BLaER1 (cell line): ENCODE measurements around the gene MAPK10.
A peak's percentile ranks its signal among the peaks of the same experiment; 100 is the strongest.

Experiments
- H3K27ac ChIP-seq: shearing (Covaris generic); formaldehyde crosslinking; 2 replicates; pipeline ENCODE4 v1.8.1; 2022
- H3K27me3 ChIP-seq: shearing (Covaris generic); formaldehyde crosslinking; 2 replicates; pipeline ENCODE4 v1.8.1; 2022
- H3K36me3 ChIP-seq: shearing (Covaris generic); formaldehyde crosslinking; 2 replicates; pipeline ENCODE4 v1.8.1; 2022
- H3K4me1 ChIP-seq: shearing (Covaris generic); formaldehyde crosslinking; 2 replicates; pipeline ENCODE4 v1.8.1; 2022
- H3K4me2 ChIP-seq: shearing (Covaris generic); formaldehyde crosslinking; 2 replicates; pipeline ENCODE4 v1.8.1; 2022
- H3K4me3 ChIP-seq: shearing (Covaris generic); formaldehyde crosslinking; 2 replicates; pipeline ENCODE4 v1.8.1; 2022
- H3K9ac ChIP-seq: shearing (Covaris generic); formaldehyde crosslinking; 2 replicates; pipeline ENCODE4 v1.8.1; 2022
- H3K9me3 ChIP-seq: shearing (Covaris generic); formaldehyde crosslinking; 2 replicates; pipeline ENCODE4 v1.8.1; 2022
- H4K20me1 ChIP-seq: shearing (Covaris generic); formaldehyde crosslinking; 2 replicates; pipeline ENCODE4 v1.8.1; 2022
- Cebpa-rat ChIP-seq: shearing (Covaris generic); IDR thresholded peaks from 2 replicates; pipeline ENCODE4 v1.8.1; 2022

Gene MAPK10

DNA sequence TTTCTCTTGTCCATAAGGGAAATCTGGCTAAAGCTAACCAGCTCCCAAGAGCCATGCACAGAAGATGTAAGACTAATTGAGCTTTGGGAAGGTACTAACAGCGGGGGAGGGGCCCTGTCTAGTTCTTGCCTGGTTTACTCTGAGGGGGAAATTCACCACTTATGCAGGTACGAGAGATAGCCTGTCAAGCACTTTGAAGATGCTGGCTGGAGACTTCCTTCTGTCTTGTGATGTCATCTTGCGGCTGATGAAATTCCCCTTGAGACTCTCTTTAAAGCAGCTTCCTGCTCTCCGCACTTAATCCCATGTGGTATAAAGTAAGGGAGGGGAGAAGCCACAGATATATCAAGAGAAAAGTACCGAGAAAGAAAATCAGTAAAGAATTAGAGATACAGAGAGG is 345.3 kb downstream of the MAPK10 start:
- H3K4me3 ChIP-seq: no peak overlapping the region
- no peaks in the 10 kb centered on the region for H4K20me1 ChIP-seq
- no peaks in the 10 kb centered on the region for H3K36me3 ChIP-seq
- H3K27ac ChIP-seq: no peak overlapping the region
- H3K9me3 ChIP-seq: no peaks in the 10 kb centered on the region
- H3K4me1 ChIP-seq: peaks cover 19% of the 10 kb centered on the region
- no peak for TF ChIP-seq Cebpa-rat
- H3K27me3 ChIP-seq: no peaks in the 10 kb centered on the region
- no peak overlapping the region for H3K9ac ChIP-seq
- peak overlapping the region; percentile 67 for H3K4me2 ChIP-seq

DNA sequence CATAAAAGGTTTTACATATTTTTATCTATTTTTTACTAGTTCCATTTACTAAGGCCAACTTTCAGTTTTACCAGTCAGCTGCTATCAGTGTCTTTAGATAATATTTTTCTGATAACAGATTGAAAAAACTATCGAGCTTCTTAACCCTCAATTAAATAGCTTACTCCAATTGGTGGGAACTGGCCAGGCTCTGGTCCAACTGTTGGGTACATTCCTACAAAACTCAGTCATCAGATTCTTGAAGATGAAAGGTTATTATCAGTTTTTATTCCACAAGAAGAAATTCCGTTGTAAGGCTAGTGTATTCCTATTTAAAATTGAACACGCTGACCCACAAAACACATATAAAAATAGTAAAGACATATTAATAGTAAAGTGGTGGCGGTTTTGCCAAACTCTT is 346.2 kb downstream of the MAPK10 start:
- H4K20me1 ChIP-seq: no peaks in the 10 kb centered on the region
- H3K27me3 ChIP-seq: no peaks in the 10 kb centered on the region
- H3K9ac ChIP-seq: no peak overlapping the region
- no peaks in the 10 kb centered on the region for H3K36me3 ChIP-seq
- TF ChIP-seq Cebpa-rat: no peak
- H3K9me3 ChIP-seq: no peaks in the 10 kb centered on the region
- no peak overlapping the region for H3K27ac ChIP-seq
- no peak overlapping the region for H3K4me2 ChIP-seq
- H3K4me1 ChIP-seq: peaks cover 19% of the 10 kb centered on the region
- no peak overlapping the region for H3K4me3 ChIP-seq

DNA sequence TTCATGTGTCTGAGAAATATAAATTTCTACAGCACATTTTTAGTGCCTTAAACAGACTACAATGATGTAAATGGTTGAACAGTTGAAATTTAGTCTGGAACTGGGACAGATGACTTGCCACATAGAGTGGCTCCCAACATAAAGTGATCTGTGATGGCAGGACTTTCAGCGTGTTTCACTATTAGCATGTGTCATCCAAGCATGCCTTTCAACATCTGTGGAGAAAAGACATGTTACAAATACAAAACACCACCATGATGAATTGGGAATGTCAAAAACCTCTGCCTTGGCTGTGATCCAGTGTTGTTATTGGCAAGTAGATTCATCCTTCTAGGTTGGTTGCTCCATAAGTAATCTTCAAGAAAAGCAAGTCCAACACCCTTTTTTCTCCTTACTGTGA is 348.7 kb downstream of the MAPK10 start:
- no peak overlapping the region for H3K27ac ChIP-seq
- no peak for TF ChIP-seq Cebpa-rat
- H4K20me1 ChIP-seq: no peaks in the 10 kb centered on the region
- no peaks in the 10 kb centered on the region for H3K9me3 ChIP-seq
- H3K9ac ChIP-seq: no peak overlapping the region
- peaks cover 19% of the 10 kb centered on the region for H3K4me1 ChIP-seq
- H3K4me3 ChIP-seq: no peak overlapping the region
- H3K27me3 ChIP-seq: no peaks in the 10 kb centered on the region
- H3K4me2 ChIP-seq: no peak overlapping the region
- no peaks in the 10 kb centered on the region for H3K36me3 ChIP-seq

DNA sequence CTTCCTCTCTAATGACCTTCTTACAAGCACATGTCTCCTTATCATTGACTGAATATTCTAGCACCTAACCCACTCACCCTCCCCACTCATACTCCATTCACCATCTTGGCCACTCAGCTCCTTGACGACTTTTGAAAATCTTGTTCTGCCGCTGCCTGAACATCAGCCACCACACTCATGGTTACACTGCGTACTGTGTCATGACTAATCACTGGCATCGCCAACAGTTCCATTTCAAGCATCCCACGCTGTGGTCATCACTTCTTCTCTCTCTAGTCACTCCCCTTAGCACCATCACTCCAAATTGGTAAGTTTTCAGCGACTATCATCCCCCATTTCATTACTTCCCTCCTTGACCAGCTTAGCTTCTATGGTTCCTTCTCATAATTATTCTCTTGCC is 352.8 kb downstream of the MAPK10 start:
- H3K9me3 ChIP-seq: no peaks in the 10 kb centered on the region
- no peak for TF ChIP-seq Cebpa-rat
- no peaks in the 10 kb centered on the region for H4K20me1 ChIP-seq
- H3K4me3 ChIP-seq: no peak overlapping the region
- no peaks in the 10 kb centered on the region for H3K36me3 ChIP-seq
- H3K27ac ChIP-seq: no peak overlapping the region
- no peaks in the 10 kb centered on the region for H3K27me3 ChIP-seq
- no peak overlapping the region for H3K9ac ChIP-seq
- no peaks in the 10 kb centered on the region for H3K4me1 ChIP-seq
- no peak overlapping the region for H3K4me2 ChIP-seq

DNA sequence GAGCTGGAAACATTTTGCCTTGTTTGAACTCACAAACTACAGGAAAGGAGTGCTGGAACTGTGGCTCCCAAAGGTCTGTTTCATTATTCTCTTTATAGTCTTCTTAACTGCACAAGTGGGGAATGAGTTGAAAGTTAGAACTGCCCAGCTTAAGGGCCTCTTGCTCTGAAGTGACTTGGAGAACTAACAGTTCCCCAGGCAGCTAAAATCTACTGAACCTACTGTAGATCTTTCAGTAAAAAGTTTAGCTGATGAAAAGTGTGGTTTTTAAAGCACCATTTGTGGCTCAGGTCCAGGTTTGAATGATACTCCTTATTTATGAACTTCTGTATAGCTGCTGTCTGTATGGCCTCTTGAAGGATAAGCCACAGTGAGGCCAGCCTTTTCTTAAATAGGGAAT is 353.8 kb downstream of the MAPK10 start:
- no peaks in the 10 kb centered on the region for H3K36me3 ChIP-seq
- no peak overlapping the region for H3K9ac ChIP-seq
- no peaks in the 10 kb centered on the region for H3K27me3 ChIP-seq
- no peak overlapping the region for H3K27ac ChIP-seq
- H4K20me1 ChIP-seq: no peaks in the 10 kb centered on the region
- no peak for TF ChIP-seq Cebpa-rat
- H3K4me3 ChIP-seq: no peak overlapping the region
- no peaks in the 10 kb centered on the region for H3K4me1 ChIP-seq
- H3K9me3 ChIP-seq: no peaks in the 10 kb centered on the region
- H3K4me2 ChIP-seq: no peak overlapping the region

DNA sequence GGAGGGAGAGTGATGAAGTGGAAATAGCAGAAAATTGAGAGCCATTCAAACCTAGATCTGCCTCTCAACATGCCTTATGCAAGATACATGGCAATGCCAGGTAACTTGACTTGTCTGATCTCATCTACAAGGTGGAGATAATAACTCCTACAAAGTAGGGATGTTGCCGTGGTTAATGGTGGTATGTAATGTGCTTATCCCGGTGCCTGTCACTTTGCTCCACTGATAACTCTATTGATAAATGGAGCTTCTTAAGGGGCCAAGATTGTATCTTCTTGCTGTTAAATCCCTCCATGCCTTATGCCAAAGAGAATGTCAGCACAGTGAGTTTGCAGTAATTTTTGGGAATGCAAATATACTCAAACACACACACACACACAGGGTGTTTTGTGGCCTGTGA is 355.8 kb downstream of the MAPK10 start:
- H3K4me2 ChIP-seq: no peak overlapping the region
- no peak for TF ChIP-seq Cebpa-rat
- H3K9me3 ChIP-seq: no peaks in the 10 kb centered on the region
- no peak overlapping the region for H3K4me3 ChIP-seq
- H3K9ac ChIP-seq: no peak overlapping the region
- no peaks in the 10 kb centered on the region for H3K27me3 ChIP-seq
- no peaks in the 10 kb centered on the region for H3K4me1 ChIP-seq
- H3K27ac ChIP-seq: no peak overlapping the region
- H4K20me1 ChIP-seq: no peaks in the 10 kb centered on the region
- no peaks in the 10 kb centered on the region for H3K36me3 ChIP-seq

DNA sequence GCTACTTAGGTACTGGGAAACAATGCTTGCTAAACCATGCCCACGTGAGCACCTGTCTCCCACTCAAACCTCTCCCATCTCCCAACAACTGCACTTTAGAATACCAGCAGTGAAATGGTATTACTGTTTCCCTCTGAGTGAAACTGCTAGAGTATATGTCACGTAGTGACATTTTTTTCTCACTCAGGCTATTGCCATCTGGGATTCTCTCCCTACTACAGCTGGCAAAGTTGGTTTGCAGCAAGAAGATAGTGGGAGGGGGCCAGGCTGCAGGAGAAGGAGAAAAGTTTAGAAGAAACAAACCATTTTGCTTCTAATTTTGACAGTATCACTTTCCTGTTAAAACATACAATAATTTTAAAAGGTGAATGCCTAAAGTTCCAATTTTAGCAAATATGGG is 358.3 kb downstream of the MAPK10 start:
- no peaks in the 10 kb centered on the region for H3K4me1 ChIP-seq
- TF ChIP-seq Cebpa-rat: no peak
- no peak overlapping the region for H3K27ac ChIP-seq
- no peak overlapping the region for H3K4me2 ChIP-seq
- H4K20me1 ChIP-seq: no peaks in the 10 kb centered on the region
- no peak overlapping the region for H3K9ac ChIP-seq
- H3K27me3 ChIP-seq: no peaks in the 10 kb centered on the region
- H3K36me3 ChIP-seq: no peaks in the 10 kb centered on the region
- H3K4me3 ChIP-seq: no peak overlapping the region
- H3K9me3 ChIP-seq: no peaks in the 10 kb centered on the region

DNA sequence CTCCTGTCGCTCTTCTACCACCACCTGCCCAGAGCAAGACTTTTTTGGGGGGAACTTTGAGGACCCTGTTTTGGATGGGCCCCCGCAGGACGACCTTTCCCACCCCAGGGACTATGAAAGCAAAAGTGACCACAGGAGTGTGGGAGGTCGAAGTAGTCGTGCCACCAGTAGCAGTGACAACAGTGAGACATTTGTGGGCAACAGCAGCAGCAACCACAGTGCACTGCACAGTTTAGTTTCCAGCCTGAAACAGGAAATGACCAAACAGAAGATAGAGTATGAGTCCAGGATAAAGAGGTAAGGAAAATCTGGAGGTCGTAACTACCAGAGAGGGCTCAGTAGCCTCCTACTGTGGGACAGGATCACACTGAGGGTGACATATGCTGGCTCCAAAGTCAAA is 364.5 kb downstream of the MAPK10 start:
- Histone ChIP-seq H3K9ac (no peak overlapping the region), H3K4me3 (no peak overlapping the region), H3K36me3 (no peaks in the 10 kb centered on the region), H3K9me3 (no peaks in the 10 kb centered on the region), H3K27ac (no peak overlapping the region), H3K27me3 (no peaks in the 10 kb centered on the region), H3K4me2 (no peak overlapping the region), H4K20me1 (no peaks in the 10 kb centered on the region), H3K4me1 (no peaks in the 10 kb centered on the region)
- TF ChIP-seq Cebpa-rat: no peak

DNA sequence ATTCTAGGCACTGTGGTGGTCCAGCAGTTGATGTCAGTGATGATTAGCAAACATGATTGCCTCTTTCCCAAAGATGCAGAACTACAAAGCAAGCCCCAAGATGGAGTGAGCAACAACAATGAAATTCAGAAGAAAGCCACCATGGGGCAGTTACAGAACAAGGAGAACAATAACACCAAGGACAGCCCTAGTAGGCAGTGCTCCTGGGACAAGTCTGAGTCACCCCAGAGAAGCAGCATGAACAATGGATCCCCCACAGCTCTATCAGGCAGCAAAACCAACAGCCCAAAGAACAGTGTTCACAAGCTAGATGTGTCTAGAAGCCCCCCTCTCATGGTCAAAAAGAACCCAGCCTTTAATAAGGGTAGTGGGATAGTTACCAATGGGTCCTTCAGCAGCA is 365.3 kb downstream of the MAPK10 start:
- no peak overlapping the region for H3K27ac ChIP-seq
- no peak overlapping the region for H3K4me2 ChIP-seq
- H3K4me1 ChIP-seq: no peaks in the 10 kb centered on the region
- no peaks in the 10 kb centered on the region for H3K36me3 ChIP-seq
- no peaks in the 10 kb centered on the region for H3K9me3 ChIP-seq
- H3K27me3 ChIP-seq: no peaks in the 10 kb centered on the region
- TF ChIP-seq Cebpa-rat: no peak
- H3K9ac ChIP-seq: no peak overlapping the region
- no peaks in the 10 kb centered on the region for H4K20me1 ChIP-seq
- no peak overlapping the region for H3K4me3 ChIP-seq

DNA sequence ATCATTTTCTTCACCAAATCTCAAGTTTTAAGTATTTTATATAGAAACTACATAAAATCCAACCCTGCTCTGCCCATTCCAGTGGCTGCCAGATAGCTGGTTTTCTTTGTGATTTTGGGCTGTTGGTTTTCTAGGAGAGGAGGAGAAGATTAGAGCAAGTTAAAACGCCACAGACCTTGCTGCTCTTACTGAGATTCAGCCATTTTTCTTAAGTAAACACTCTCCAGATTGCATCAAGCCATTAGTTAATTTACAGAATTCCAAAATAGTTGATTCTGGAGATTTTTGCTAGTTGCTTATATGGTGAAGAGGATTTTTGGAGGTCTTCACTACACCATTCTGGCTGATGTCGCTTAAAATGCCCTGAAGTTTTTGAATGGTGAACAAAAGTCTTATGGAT is 366.2 kb downstream of the MAPK10 start:
- H3K4me1 ChIP-seq: no peaks in the 10 kb centered on the region
- no peak for TF ChIP-seq Cebpa-rat
- H3K27me3 ChIP-seq: no peaks in the 10 kb centered on the region
- no peaks in the 10 kb centered on the region for H3K36me3 ChIP-seq
- no peak overlapping the region for H3K4me2 ChIP-seq
- H3K9me3 ChIP-seq: no peaks in the 10 kb centered on the region
- H3K27ac ChIP-seq: no peak overlapping the region
- H3K4me3 ChIP-seq: no peak overlapping the region
- no peak overlapping the region for H3K9ac ChIP-seq
- H4K20me1 ChIP-seq: no peaks in the 10 kb centered on the region

DNA sequence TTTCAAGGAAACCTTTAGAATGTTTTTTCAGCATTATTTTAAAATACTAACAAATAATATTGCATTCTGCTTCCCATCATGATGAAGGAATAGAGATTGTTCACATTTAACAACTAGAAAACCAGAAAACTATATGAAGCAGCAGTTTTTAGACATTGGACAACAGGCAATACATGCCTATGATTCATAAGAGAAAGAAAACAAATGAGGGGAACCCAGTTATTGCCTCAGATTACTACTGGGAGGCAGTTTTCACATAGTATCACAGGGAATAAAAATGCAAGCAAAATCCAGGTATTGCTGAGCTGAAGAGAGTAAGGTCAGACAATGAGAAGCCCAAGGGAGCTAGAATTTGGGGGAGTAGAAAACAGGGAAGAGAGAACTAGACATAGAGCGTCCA is 373.6 kb downstream of the MAPK10 start:
- no peak overlapping the region for H3K4me3 ChIP-seq
- H3K36me3 ChIP-seq: no peaks in the 10 kb centered on the region
- H3K27ac ChIP-seq: no peak overlapping the region
- H4K20me1 ChIP-seq: no peaks in the 10 kb centered on the region
- no peaks in the 10 kb centered on the region for H3K4me1 ChIP-seq
- no peaks in the 10 kb centered on the region for H3K27me3 ChIP-seq
- H3K4me2 ChIP-seq: no peak overlapping the region
- no peak overlapping the region for H3K9ac ChIP-seq
- no peak for TF ChIP-seq Cebpa-rat
- no peaks in the 10 kb centered on the region for H3K9me3 ChIP-seq
